ENCODE measurements around the gene PRKCZ. TPM values are rescaled to one million over a fixed set of nuclear protein-coding genes. Genes with fewer than 3 reads are reported as not detected.

PRKCZ gene
- total RNA-seq, 1 experiment from 2014 or later, result 56.8 TPM

DNA sequence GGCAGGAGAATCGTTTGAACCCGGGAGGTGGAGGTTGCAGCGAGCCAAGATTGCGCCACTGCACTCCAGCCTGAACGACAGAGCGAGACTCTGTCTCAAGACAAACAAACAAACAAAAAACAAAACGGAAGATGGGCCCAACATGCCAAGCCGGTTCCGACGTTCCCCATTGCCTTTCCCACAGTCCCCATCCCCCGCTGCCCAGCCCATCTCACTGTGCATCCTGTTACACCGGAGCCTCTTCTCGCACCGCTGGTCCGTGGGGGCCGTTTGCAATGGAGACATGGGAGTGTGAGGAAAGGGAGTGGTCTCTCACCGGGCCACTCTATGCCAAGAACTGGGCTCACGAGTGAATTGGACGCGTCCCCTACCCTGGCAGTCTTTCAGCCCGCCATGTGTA is 45.4 kb upstream of the PRKCZ start:
- Histone ChIP-seq H3K27me3 (ENCODE audit: low read length) (no peaks in the 10 kb centered on the region), H2AFZ (ENCODE audit: low read length) (no peak overlapping the region), H3K27ac (ENCODE audit: low read length) (no peak overlapping the region), H3K36me3 (ENCODE audit: low read depth, low read length) (no peaks in the 10 kb centered on the region), H3K4me1 (ENCODE audit: insufficient read depth, low read length) (peaks cover 6% of the 10 kb centered on the region), H3K9ac (ENCODE audit: low read length) (no peak overlapping the region), H4K20me1 (ENCODE audit: low read length) (no peaks in the 10 kb centered on the region), H3K4me3 (ENCODE audit: low read length) (no peak overlapping the region), H3F3A (ENCODE audit: low read length, unreplicated experiment) (no peaks in the 10 kb centered on the region), H3K4me2 (ENCODE audit: low read length) (no peak overlapping the region), H3K9me2 (replicated peaks; ENCODE audit: low read length) (no peaks in the 10 kb centered on the region), H3K9me3 (ENCODE audit: low read length) (no peaks in the 10 kb centered on the region), H3K79me2 (ENCODE audit: low read length) (no peaks in the 10 kb centered on the region)
- DNase-seq (no peak), ATAC-seq (no peak)
- no TSS peak for BruUV-seq (replicated peaks)
- TF ChIP-seq EZH2phosphoT487 (IDR thresholded peaks at IDR 0.05; ENCODE audit: borderline replicate concordance, low read length) (no peak), CTCF (conservative IDR thresholded peaks at IDR 0.05; ENCODE audit: low read depth, low read length) (no peak), EZH2 (IDR thresholded peaks at IDR 0.05; ENCODE audit: low read length, unreplicated experiment) (no peak)
- POLR2A ChIA-PET (ENCODE audit: unreplicated experiment), result no interaction called here
- intact Hi-C loops (cut with micrococcal nuclease), result no loop called here
- CTCF ChIA-PET, result interaction anchor here (0.7 kb wide), 1 partner anchor 14 kb away, joined by 15 read pairs; no protein-coding TSS in a partner anchor

DNA sequence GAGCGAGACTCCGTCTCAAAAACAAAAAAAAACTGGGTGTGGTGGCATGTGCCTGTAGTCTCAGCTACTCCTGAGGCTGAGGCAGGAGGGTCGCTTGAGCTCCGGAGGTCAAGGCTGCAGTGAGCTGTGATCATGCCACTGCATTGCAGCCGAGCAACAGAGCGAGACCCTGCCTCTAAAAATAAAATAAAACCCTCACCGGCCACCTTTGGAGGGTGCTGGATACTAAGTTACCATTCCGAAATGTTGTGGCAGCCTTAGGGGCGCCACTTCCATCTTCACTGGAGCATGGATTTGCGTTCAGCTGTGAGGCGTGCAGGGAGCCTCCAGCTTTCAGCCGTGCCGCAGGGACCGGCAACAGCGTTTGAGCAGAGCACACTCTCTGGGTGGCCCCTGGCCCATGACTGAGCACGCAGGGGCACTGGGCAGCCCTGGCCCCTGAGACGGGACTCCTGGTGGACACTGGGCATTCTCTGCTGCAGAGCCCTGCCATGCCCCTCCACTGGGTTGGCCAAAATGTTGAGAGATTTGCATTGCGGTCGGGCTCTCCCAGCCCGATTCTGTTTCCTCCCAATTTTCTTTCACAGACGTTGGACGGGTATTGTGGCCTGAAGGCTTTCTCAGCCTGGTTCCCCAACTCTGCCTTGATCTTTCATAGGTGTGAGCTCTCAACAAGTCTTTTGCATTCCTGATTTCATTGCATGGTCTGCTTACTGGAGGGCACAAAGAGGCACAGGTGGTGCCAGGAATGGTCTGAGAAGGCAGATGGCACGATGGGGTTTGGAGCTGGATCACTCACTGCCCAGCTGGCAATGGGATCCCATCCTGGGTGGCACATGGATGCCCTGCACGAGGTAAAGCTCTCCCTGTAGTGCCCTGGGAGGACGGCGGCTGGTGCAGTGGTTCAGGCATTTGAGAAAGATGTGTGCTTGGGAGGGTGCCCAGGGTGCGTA is 40.8 kb upstream of the PRKCZ start:
- H3K79me2 ChIP-seq (ENCODE audit: low read length), result no peaks in the 10 kb centered on the region
- no peak overlapping the region for H3K4me2 ChIP-seq (ENCODE audit: low read length)
- no TSS peak for BruUV-seq (replicated peaks)
- TF ChIP-seq EZH2phosphoT487 (IDR thresholded peaks at IDR 0.05; ENCODE audit: borderline replicate concordance, low read length) (no peak), CTCF (conservative IDR thresholded peaks at IDR 0.05; ENCODE audit: low read depth, low read length) (no peak), EZH2 (IDR thresholded peaks at IDR 0.05; ENCODE audit: low read length, unreplicated experiment) (no peak)
- CTCF ChIA-PET, result no interaction called here
- H3K9ac ChIP-seq (ENCODE audit: low read length), result no peak overlapping the region
- intact Hi-C loops (cut with micrococcal nuclease), result no loop called here
- DNase-seq (no peak), ATAC-seq (no peak)
- no peaks in the 10 kb centered on the region for H3K4me1 ChIP-seq (ENCODE audit: insufficient read depth, low read length)
- H3F3A ChIP-seq (ENCODE audit: low read length, unreplicated experiment), result no peaks in the 10 kb centered on the region
- no peak overlapping the region for H2AFZ ChIP-seq (ENCODE audit: low read length)
- H3K9me2 ChIP-seq (replicated peaks; ENCODE audit: low read length), result no peaks in the 10 kb centered on the region
- H3K4me3 ChIP-seq (ENCODE audit: low read length), result no peak overlapping the region
- no peaks in the 10 kb centered on the region for H3K36me3 ChIP-seq (ENCODE audit: low read depth, low read length)
- H3K27me3 ChIP-seq (ENCODE audit: low read length), result no peaks in the 10 kb centered on the region
- no peaks in the 10 kb centered on the region for H4K20me1 ChIP-seq (ENCODE audit: low read length)
- POLR2A ChIA-PET (ENCODE audit: unreplicated experiment), result no interaction called here
- H3K9me3 ChIP-seq (ENCODE audit: low read length), result no peaks in the 10 kb centered on the region
- no peak overlapping the region for H3K27ac ChIP-seq (ENCODE audit: low read length)

GRCh38 chr1:2014181-2014580 is 36.0 kb upstream of the PRKCZ start:
- Histone ChIP-seq H3K4me1 (ENCODE audit: insufficient read depth, low read length) (peaks cover 9% of the 10 kb centered on the region; the same call in 1 of the 2 replicates), H3K36me3 (ENCODE audit: low read depth, low read length) (no peaks in the 10 kb centered on the region), H3K27ac (ENCODE audit: low read length) (no peak overlapping the region), H3K27me3 (ENCODE audit: low read length) (no peaks in the 10 kb centered on the region), H3K9ac (ENCODE audit: low read length) (no peak overlapping the region), H2AFZ (ENCODE audit: low read length) (no peak overlapping the region), H3K9me2 (replicated peaks; ENCODE audit: low read length) (no peaks in the 10 kb centered on the region), H3F3A (ENCODE audit: low read length, unreplicated experiment) (no peaks in the 10 kb centered on the region), H4K20me1 (ENCODE audit: low read length) (no peaks in the 10 kb centered on the region), H3K9me3 (ENCODE audit: low read length) (no peaks in the 10 kb centered on the region), H3K4me3 (ENCODE audit: low read length) (no peak overlapping the region), H3K79me2 (ENCODE audit: low read length) (no peaks in the 10 kb centered on the region), H3K4me2 (ENCODE audit: low read length) (no peak overlapping the region)
- ChIA-PET POLR2A (ENCODE audit: unreplicated experiment) (no interaction called here), CTCF (no interaction called here)
- intact Hi-C loops (cut with micrococcal nuclease), result no loop called here
- ATAC-seq, result no peak
- no TSS peak for BruUV-seq (replicated peaks)
- DNase-seq, result no peak
- TF ChIP-seq EZH2 (IDR thresholded peaks at IDR 0.05; ENCODE audit: low read length, unreplicated experiment) (no peak), CTCF (conservative IDR thresholded peaks at IDR 0.05; ENCODE audit: low read depth, low read length) (no peak), EZH2phosphoT487 (IDR thresholded peaks at IDR 0.05; ENCODE audit: borderline replicate concordance, low read length) (no peak)

Measured in PC-3 (cell line).